GM19372 (cell line): ENCODE results near the gene GPER1.

Source experiments
- ATAC-seq: cut with Tn5 transposase; IDR thresholded peaks from one replicate; pipeline ENCODE4 v1.9.1; 2021; ENCODE audit warnings: mild to moderate bottlenecking, low read depth, moderate library complexity; ENCODE audit not compliant: unreplicated experiment

GPER1 gene

GRCh38 chr7:1101563-1102431, 13.9 kb downstream of the GPER1 start:
- no peak for ATAC-seq

- no peak for ATAC-seq
Measured at GRCh38 chr7:1103009-1103788, 15.3 kb downstream of the GPER1 start.

GRCh38 chr7:1103789-1104515, 16.0 kb downstream of the GPER1 start:
- no peak for ATAC-seq

- no peak for ATAC-seq
Measured at GRCh38 chr7:1104516-1105179, 16.7 kb downstream of the GPER1 start.

- no peak for ATAC-seq
Measured at GRCh38 chr7:1105189-1105588, 17.3 kb downstream of the GPER1 start.

- no peak for ATAC-seq
Measured at GRCh38 chr7:1106063-1106792, 18.3 kb downstream of the GPER1 start.

- no peak for ATAC-seq
Measured at GRCh38 chr7:1106793-1107421, 19.0 kb downstream of the GPER1 start.

GRCh38 chr7:1108264-1108920, 20.5 kb downstream of the GPER1 start:
- no peak for ATAC-seq

- no peak for ATAC-seq
Measured at GRCh38 chr7:1109581-1110310, 21.8 kb downstream of the GPER1 start.

- no peak for ATAC-seq
Measured at GRCh38 chr7:1110358-1110757, 22.4 kb downstream of the GPER1 start.

- no peak for ATAC-seq
Measured at GRCh38 chr7:1111156-1111555, 23.2 kb downstream of the GPER1 start.

- no peak for ATAC-seq
Measured at GRCh38 chr7:1112109-1112508, 24.2 kb downstream of the GPER1 start.

GRCh38 chr7:1112625-1113547, 25.0 kb downstream of the GPER1 start:
- ATAC-seq = no peak

- no peak for ATAC-seq
Measured at GRCh38 chr7:1113548-1113885, 25.6 kb downstream of the GPER1 start.

- no peak for ATAC-seq
Measured at GRCh38 chr7:1114088-1114487, 26.2 kb downstream of the GPER1 start.

- ATAC-seq = no peak
Measured at GRCh38 chr7:1114505-1114904, 26.6 kb downstream of the GPER1 start.
